GM23338 (cell line): ENCODE measurements around the gene SEMA4D. TPM values are rescaled to one million over a fixed set of nuclear protein-coding genes. Genes with fewer than 3 reads are reported as not detected.

Source experiments
- ATAC-seq: fragments of 200-7000 bp; cut with Tn5 transposase; 3 replicates; pipeline ENCODE4 v1.9.1; 2020
- DNase-seq: peaks from one replicate; pipeline ENCODE4 v3.0.0-alpha.2; 2015; ENCODE audit warnings: low spot score
- H2AFZ ChIP-seq: fragments of 200-600 bp; sonication (generic); 2 replicates; pipeline ENCODE4 v1.8.0; 2016; ENCODE audit warnings: antibody characterized with exemption, mild to moderate bottlenecking, moderate library complexity
- H3F3A ChIP-seq: fragments of 200-600 bp; sonication (generic); replicated peaks from 2 replicates; pipeline ENCODE4 v1.8.0; 2017; ENCODE audit warnings: antibody characterized with exemption, mixed run types, low read depth
- H3K27ac ChIP-seq: fragments of 200-600 bp; sonication (generic); 2 replicates; pipeline ENCODE4 v1.6.1; 2016; ENCODE audit warnings: low read depth
- H3K27me3 ChIP-seq: fragments of 200-600 bp; sonication (generic); 2 replicates; pipeline ENCODE4 v1.8.0; 2016; ENCODE audit warnings: mild to moderate bottlenecking, mixed run types, moderate library complexity; ENCODE audit not compliant: insufficient read depth
- H3K36me3 ChIP-seq: fragments of 200-600 bp; sonication (generic); 2 replicates; pipeline ENCODE4 v1.8.0; 2016; ENCODE audit warnings: mild to moderate bottlenecking; ENCODE audit not compliant: insufficient read depth
- H3K4me1 ChIP-seq: fragments of 200-600 bp; sonication (generic); 2 replicates; pipeline ENCODE4 v1.8.0; 2016; ENCODE audit warnings: mild to moderate bottlenecking, moderate library complexity; ENCODE audit not compliant: insufficient read depth
- H3K4me2 ChIP-seq: fragments of 200-600 bp; sonication (generic); 2 replicates; pipeline ENCODE4 v1.7.1; 2017; ENCODE audit warnings: mixed run types
- H3K4me3 ChIP-seq: fragments of 200-600 bp; sonication (generic); 2 replicates; pipeline ENCODE4 v1.6.1; 2016; ENCODE audit warnings: mixed run types
- H3K79me2 ChIP-seq: fragments of 200-600 bp; sonication (generic); replicated peaks from 2 replicates; pipeline ENCODE4 v1.8.0; 2017; ENCODE audit warnings: mild to moderate bottlenecking; ENCODE audit not compliant: insufficient read depth
- H3K9me2 ChIP-seq: fragments of 200-600 bp; sonication (generic); 2 replicates; pipeline ENCODE4 v1.8.0; 2017; ENCODE audit not compliant: insufficient read depth
- H4K20me1 ChIP-seq: fragments of 200-600 bp; sonication (generic); replicated peaks from 2 replicates; pipeline ENCODE4 v1.8.0; 2017; ENCODE audit warnings: mild to moderate bottlenecking; ENCODE audit not compliant: insufficient read depth
- H3K27ac Mint-ChIP-seq: 2 replicates; pipeline ENCODE4 v1.8.0; 2020; ENCODE audit warnings: inconsistent platforms, mild to moderate bottlenecking, moderate library complexity, mixed read lengths
- H3K27me3 Mint-ChIP-seq: 3 replicates; pipeline ENCODE4 v1.8.0; 2022; ENCODE audit warnings: low read depth, mild to moderate bottlenecking, moderate library complexity, mixed read lengths, inconsistent platforms; ENCODE audit not compliant: insufficient read depth, poor library complexity
- H3K36me3 Mint-ChIP-seq: 3 replicates; pipeline ENCODE4 v1.8.0; 2021; ENCODE audit warnings: low read depth, mild to moderate bottlenecking, inconsistent platforms, moderate library complexity, mixed read lengths
- H3K4me1 Mint-ChIP-seq: 3 replicates; pipeline ENCODE4 v1.8.0; 2020; ENCODE audit warnings: mild to moderate bottlenecking, inconsistent platforms, mixed read lengths
- H3K4me3 Mint-ChIP-seq: 3 replicates; pipeline ENCODE4 v1.8.0; 2021; ENCODE audit warnings: moderate library complexity, mild to moderate bottlenecking, inconsistent platforms, mixed read lengths
- H3K9me3 Mint-ChIP-seq: 3 replicates; pipeline ENCODE4 v1.8.0; 2020; ENCODE audit warnings: moderate library complexity, mild to moderate bottlenecking, inconsistent platforms, mixed read lengths
- CREB1 ChIP-seq: fragments of 250-450 bp; sonication (Bioruptor Pico); IDR thresholded peaks from 2 replicates; pipeline ENCODE4 v1.5.0; 2020; ENCODE audit warnings: low read depth, mild to moderate bottlenecking, moderate library complexity
- CTCF ChIP-seq, 2 experiments: fragments of 200-600 bp in 1 of 2; sonication (generic) in 1 of 2; conservative IDR thresholded peaks; 2 replicates each; pipeline versions ENCODE4 v1.5.1 to v1.6.1; 2016 to 2017; ENCODE audit warnings: antibody characterized with exemption in 2 of 2, low read depth in 2 of 2, mild to moderate bottlenecking in 2 of 2, moderate library complexity in 1 of 2
- EZH2 ChIP-seq: fragments of 200-600 bp; sonication (generic); IDR thresholded peaks from one replicate; pipeline ENCODE4 v1.8.0; 2017; ENCODE audit warnings: antibody characterized with exemption, mild to moderate bottlenecking, low read depth; ENCODE audit not compliant: unreplicated experiment
- JUNB ChIP-seq: IDR thresholded peaks from one replicate; pipeline ENCODE4 v1.6.1; 2016; ENCODE audit warnings: antibody characterized with exemption; ENCODE audit not compliant: unreplicated experiment
- NANOG ChIP-seq: IDR thresholded peaks from 2 replicates; pipeline ENCODE4 v1.6.1; 2016; ENCODE audit warnings: antibody characterized with exemption, borderline replicate concordance
- POLR2AphosphoS5 ChIP-seq: IDR thresholded peaks from 2 replicates; pipeline ENCODE4 v1.6.1; 2016; ENCODE audit warnings: antibody characterized with exemption, low read depth
- REST ChIP-seq: IDR thresholded peaks from one replicate; pipeline ENCODE4 v1.6.1; 2018; ENCODE audit warnings: antibody characterized with exemption; ENCODE audit not compliant: unreplicated experiment
- STAT1 ChIP-seq: IDR thresholded peaks from one replicate; pipeline ENCODE4 v1.6.1; 2016; ENCODE audit warnings: antibody characterized with exemption; ENCODE audit not compliant: unreplicated experiment
- ZNF114 ChIP-seq: fragments of 250-450 bp; sonication (Bioruptor Pico); IDR thresholded peaks from 2 replicates; pipeline ENCODE4 v1.5.0; 2020; ENCODE audit warnings: mild to moderate bottlenecking, moderate library complexity
- ZNF331 ChIP-seq: fragments of 250-450 bp; sonication (Bioruptor Pico); IDR thresholded peaks from 2 replicates; pipeline ENCODE4 v1.5.0; 2020; ENCODE audit warnings: low read depth, mild to moderate bottlenecking, moderate library complexity
- ZNF462 ChIP-seq: fragments of 250-450 bp; sonication (Bioruptor Pico); IDR thresholded peaks from 2 replicates; pipeline ENCODE4 v1.5.0; 2020; ENCODE audit warnings: mild to moderate bottlenecking, moderate library complexity
- polyA plus RNA-seq: library from polyadenylated mRNA; unstranded; fragments of >200 nt; fragmentation: Nextera tagmentation; extraction: Ambion mirVana; gene quantifications from 2 replicates; pipeline ENCODE4 v1.2.1, GENCODE V29; 2016
- total RNA-seq: library from RNA; depleted of rRNA; stranded (reverse); fragments of >200 nt; shearing (Covaris generic); gene quantifications from 2 replicates; pipeline ENCODE4 v1.2.3, GENCODE V29; 2014
- TF ChIP-seq, protein P1 (sequence below): IDR thresholded peaks from 2 replicates; pipeline ENCODE4 v1.6.1; 2016; ENCODE audit warnings: antibody characterized with exemption

The SEMA4D gene
- total and polyA plus RNA-seq, 2 experiments from 2014 or later, result 19.3 to 63.0 TPM

- TF ChIP-seq CTCF (conservative IDR thresholded peaks at IDR 0.05; ENCODE audit: low read depth in 2 of 2), result no peak
Observed at GRCh38 chr9:89409466-89409865, 88.4 kb downstream of the SEMA4D start (continued).

GRCh38 chr9:89408628-89409101 is 89.2 kb downstream of the SEMA4D start:
- H3K27ac ChIP-seq, result no peak overlapping the region
- no peaks in the 10 kb centered on the region for H3K27me3 ChIP-seq
- H2AFZ ChIP-seq, result no peak overlapping the region
- ATAC-seq (no peak), DNase-seq (no peak)
- peaks cover 4% of the 10 kb centered on the region; the same call in 2 of the 3 replicates for H3K9me3 Mint-ChIP-seq
- no peak overlapping the region for H3K4me3 ChIP-seq
- H3F3A ChIP-seq, result peaks cover 6% of the 10 kb centered on the region
- H3K4me2 ChIP-seq, result no peak overlapping the region
- H3K27ac Mint-ChIP-seq, result 0 out of 2 replicates have a peak overlapping the region, but pooled peaks have one; percentile 27
- H3K9me2 ChIP-seq, result no peaks in the 10 kb centered on the region
- peaks cover 41% of the 10 kb centered on the region for H3K4me1 Mint-ChIP-seq
- H3K36me3 ChIP-seq, result no peaks in the 10 kb centered on the region; the same call in 1 of the 2 replicates
- peaks cover 22% of the 10 kb centered on the region; the same call in 1 of the 3 replicates for H3K36me3 Mint-ChIP-seq
- H3K79me2 ChIP-seq, result peaks cover 45% of the 10 kb centered on the region
- H3K27me3 Mint-ChIP-seq, result peaks cover 13% of the 10 kb centered on the region
- peaks cover 28% of the 10 kb centered on the region for H3K4me1 ChIP-seq
- peaks cover 13% of the 10 kb centered on the region for H4K20me1 ChIP-seq
- no peak overlapping the region for H3K4me3 Mint-ChIP-seq
- TF ChIP-seq ZNF114 (CRISPR knock-in tag) (no peak), JUNB (no peak), REST (no peak), STAT1 (no peak), ZNF462 (CRISPR knock-in tag) (no peak), ZNF331 (CRISPR knock-in tag) (no peak), EZH2 (no peak), NANOG (no peak), CREB1 (CRISPR knock-in tag) (no peak), POLR2AphosphoS5 (no peak)
- TF ChIP-seq, protein P1, sequence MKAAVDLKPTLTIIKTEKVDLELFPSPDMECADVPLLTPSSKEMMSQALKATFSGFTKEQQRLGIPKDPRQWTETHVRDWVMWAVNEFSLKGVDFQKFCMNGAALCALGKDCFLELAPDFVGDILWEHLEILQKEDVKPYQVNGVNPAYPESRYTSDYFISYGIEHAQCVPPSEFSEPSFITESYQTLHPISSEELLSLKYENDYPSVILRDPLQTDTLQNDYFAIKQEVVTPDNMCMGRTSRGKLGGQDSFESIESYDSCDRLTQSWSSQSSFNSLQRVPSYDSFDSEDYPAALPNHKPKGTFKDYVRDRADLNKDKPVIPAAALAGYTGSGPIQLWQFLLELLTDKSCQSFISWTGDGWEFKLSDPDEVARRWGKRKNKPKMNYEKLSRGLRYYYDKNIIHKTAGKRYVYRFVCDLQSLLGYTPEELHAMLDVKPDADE, result no peak
